Loucy (cell line): ENCODE measurements around the gene CXCL14.

Source experiments
- H2AFZ ChIP-seq: fragments of 200-600 bp; sonication (generic); 2 replicates; pipeline ENCODE4 v1.6.0; 2016; ENCODE audit warnings: antibody characterized with exemption, mild to moderate bottlenecking, low read length, moderate library complexity
- H3F3A ChIP-seq: fragments of 200-600 bp; 2 replicates; pipeline ENCODE4 v1.6.0; 2016; ENCODE audit warnings: antibody characterized with exemption, low read depth, mild to moderate bottlenecking
- H3K27me3 ChIP-seq: fragments of 200-600 bp; sonication (generic); 2 replicates; pipeline ENCODE4 v1.6.1; 2014; ENCODE audit warnings: low read length, mild to moderate bottlenecking; ENCODE audit not compliant: insufficient read depth, poor library complexity, severe bottlenecking
- H3K36me3 ChIP-seq: fragments of 200-600 bp; sonication (generic); 2 replicates; pipeline ENCODE4 v1.6.1; 2016; ENCODE audit warnings: low read length; ENCODE audit not compliant: insufficient read depth
- H3K4me1 ChIP-seq: fragments of 200-600 bp; sonication (generic); 2 replicates; pipeline ENCODE4 v1.5.1; 2014; ENCODE audit warnings: low read length, mild to moderate bottlenecking; ENCODE audit not compliant: insufficient read depth, poor library complexity, severe bottlenecking
- H3K4me2 ChIP-seq: fragments of 200-600 bp; sonication (generic); 2 replicates; pipeline ENCODE4 v1.6.0; 2014; ENCODE audit warnings: antibody characterized with exemption, low read length, low read depth, mild to moderate bottlenecking; ENCODE audit not compliant: poor library complexity, severe bottlenecking
- H3K4me3 ChIP-seq: fragments of 200-600 bp; sonication (generic); 2 replicates; pipeline ENCODE4 v1.5.1; 2014; ENCODE audit warnings: low read length, mild to moderate bottlenecking, mixed read lengths; ENCODE audit not compliant: poor library complexity, severe bottlenecking
- H3K79me2 ChIP-seq: fragments of 200-600 bp; sonication (generic); 2 replicates; pipeline ENCODE4 v1.6.1; 2014; ENCODE audit warnings: low read length; ENCODE audit not compliant: insufficient read depth
- H3K9ac ChIP-seq: fragments of 200-600 bp; sonication (generic); 2 replicates; pipeline ENCODE4 v1.6.0; 2014; ENCODE audit warnings: mild to moderate bottlenecking, low read depth, low read length, moderate library complexity; ENCODE audit not compliant: poor library complexity, severe bottlenecking
- H3K9me2 ChIP-seq: fragments of 200-600 bp; sonication (generic); replicated peaks from 2 replicates; pipeline ENCODE4 v1.6.1; 2016; ENCODE audit warnings: low read depth, low read length, mixed read lengths
- H3K9me3 ChIP-seq: fragments of 200-600 bp; sonication (generic); 2 replicates; pipeline ENCODE4 v1.6.1; 2014; ENCODE audit warnings: mild to moderate bottlenecking, antibody characterized with exemption, low read length, low read depth; ENCODE audit not compliant: insufficient read depth
- H4K20me1 ChIP-seq: fragments of 200-600 bp; sonication (generic); 2 replicates; pipeline ENCODE4 v1.6.0; 2014; ENCODE audit warnings: antibody characterized with exemption, low read length, mild to moderate bottlenecking; ENCODE audit not compliant: insufficient read depth, poor library complexity, severe bottlenecking
- EZH2phosphoT487 ChIP-seq: fragments of 200-600 bp; IDR thresholded peaks from 2 replicates; pipeline ENCODE4 v1.6.1; 2018; ENCODE audit warnings: antibody characterized with exemption, mild to moderate bottlenecking, moderate library complexity, borderline replicate concordance
- TF ChIP-seq, protein P1 (sequence below): fragments of 200-600 bp; sonication (generic); conservative IDR thresholded peaks from 2 replicates; pipeline ENCODE4 v1.5.1; 2014; ENCODE audit warnings: mild to moderate bottlenecking, antibody characterized with exemption, low read length

CXCL14 gene

DNA sequence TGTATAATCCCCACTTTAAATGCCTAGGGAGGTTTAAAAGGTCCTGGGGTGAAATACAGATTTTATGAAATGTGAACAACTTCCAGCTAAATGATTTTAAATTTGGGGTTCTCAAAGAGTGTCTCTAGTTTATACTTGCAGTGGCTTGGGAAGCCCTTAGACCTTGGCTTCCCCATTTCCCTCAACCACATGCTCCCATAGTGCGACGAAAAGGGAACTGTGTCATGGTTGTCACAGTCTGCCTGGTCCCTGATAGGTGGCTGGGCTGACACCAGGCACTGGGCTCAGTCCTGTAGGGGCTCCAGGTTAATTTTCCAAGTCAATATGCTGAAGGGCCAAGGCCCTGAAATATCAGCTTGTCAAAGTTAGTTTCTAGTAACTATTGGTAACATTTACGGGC is 10.4 kb upstream of the CXCL14 start:
- no peaks in the 10 kb centered on the region for H3K27me3 ChIP-seq
- H3K4me2 ChIP-seq: no peak overlapping the region
- H3K4me1 ChIP-seq: no peaks in the 10 kb centered on the region
- H3K9ac ChIP-seq: no peak overlapping the region
- no peaks in the 10 kb centered on the region for H3K9me3 ChIP-seq
- no peaks in the 10 kb centered on the region for H3K9me2 ChIP-seq
- no peak for TF ChIP-seq EZH2phosphoT487
- TF ChIP-seq, protein P1, sequence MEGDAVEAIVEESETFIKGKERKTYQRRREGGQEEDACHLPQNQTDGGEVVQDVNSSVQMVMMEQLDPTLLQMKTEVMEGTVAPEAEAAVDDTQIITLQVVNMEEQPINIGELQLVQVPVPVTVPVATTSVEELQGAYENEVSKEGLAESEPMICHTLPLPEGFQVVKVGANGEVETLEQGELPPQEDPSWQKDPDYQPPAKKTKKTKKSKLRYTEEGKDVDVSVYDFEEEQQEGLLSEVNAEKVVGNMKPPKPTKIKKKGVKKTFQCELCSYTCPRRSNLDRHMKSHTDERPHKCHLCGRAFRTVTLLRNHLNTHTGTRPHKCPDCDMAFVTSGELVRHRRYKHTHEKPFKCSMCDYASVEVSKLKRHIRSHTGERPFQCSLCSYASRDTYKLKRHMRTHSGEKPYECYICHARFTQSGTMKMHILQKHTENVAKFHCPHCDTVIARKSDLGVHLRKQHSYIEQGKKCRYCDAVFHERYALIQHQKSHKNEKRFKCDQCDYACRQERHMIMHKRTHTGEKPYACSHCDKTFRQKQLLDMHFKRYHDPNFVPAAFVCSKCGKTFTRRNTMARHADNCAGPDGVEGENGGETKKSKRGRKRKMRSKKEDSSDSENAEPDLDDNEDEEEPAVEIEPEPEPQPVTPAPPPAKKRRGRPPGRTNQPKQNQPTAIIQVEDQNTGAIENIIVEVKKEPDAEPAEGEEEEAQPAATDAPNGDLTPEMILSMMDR: no peak
- no peak overlapping the region for H3K4me3 ChIP-seq
- H2AFZ ChIP-seq: no peak overlapping the region
- H4K20me1 ChIP-seq: no peaks in the 10 kb centered on the region
- H3K79me2 ChIP-seq: no peaks in the 10 kb centered on the region
- H3K36me3 ChIP-seq: no peaks in the 10 kb centered on the region
- H3F3A ChIP-seq: no peaks in the 10 kb centered on the region

DNA sequence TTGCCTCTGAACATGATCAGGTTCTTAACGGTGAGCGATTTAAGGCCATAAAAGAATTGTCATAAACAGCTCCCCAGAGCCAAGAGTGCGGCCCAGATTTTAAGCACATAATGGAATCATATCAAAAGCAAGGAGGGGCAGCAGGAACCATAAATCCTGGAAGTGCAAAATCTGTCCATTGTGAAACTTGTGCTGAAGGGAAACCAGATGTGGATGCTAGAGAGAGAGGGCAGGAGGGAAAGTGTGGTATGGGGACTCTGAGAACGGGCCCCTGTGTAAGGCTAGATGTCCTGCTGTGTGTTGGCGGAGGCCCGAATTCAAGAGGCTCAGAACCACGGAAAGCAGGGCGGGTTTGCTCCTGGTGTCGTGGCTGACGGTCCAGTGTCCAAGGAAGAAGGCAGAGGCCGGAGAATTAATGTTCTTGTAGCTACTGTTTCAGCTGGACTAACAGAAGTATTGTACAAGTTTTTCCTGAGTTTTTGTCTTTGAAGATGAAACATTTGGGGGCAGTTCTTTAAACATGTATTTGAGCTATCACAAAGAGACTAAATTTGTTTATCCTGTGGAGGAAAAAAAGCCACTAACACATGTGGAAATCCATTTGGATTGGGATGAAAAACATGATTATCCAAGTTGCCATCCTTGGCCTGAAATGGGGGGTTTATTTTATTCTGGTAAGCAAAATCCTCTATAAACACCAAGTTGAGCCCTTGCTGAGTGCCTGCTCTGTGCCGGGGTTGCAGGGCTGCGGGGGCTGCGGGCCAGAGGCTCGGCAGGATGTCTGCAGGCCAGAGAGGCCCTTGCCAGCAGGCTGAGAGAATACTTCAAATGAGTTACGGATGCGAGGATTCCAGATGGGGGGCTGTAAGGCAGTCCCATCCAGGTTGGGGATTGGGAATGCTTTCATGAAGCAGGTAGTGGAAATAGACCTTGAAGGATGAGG is 9.2 kb upstream of the CXCL14 start:
- Histone ChIP-seq H3F3A (no peaks in the 10 kb centered on the region), H4K20me1 (no peaks in the 10 kb centered on the region), H2AFZ (no peak overlapping the region), H3K9me2 (no peaks in the 10 kb centered on the region), H3K9ac (no peak overlapping the region), H3K4me2 (no peak overlapping the region), H3K4me3 (no peak overlapping the region), H3K36me3 (no peaks in the 10 kb centered on the region), H3K9me3 (no peaks in the 10 kb centered on the region), H3K27me3 (no peaks in the 10 kb centered on the region), H3K4me1 (no peaks in the 10 kb centered on the region), H3K79me2 (no peaks in the 10 kb centered on the region)
- TF ChIP-seq, protein P1: no peak
- TF ChIP-seq EZH2phosphoT487: no peak

DNA sequence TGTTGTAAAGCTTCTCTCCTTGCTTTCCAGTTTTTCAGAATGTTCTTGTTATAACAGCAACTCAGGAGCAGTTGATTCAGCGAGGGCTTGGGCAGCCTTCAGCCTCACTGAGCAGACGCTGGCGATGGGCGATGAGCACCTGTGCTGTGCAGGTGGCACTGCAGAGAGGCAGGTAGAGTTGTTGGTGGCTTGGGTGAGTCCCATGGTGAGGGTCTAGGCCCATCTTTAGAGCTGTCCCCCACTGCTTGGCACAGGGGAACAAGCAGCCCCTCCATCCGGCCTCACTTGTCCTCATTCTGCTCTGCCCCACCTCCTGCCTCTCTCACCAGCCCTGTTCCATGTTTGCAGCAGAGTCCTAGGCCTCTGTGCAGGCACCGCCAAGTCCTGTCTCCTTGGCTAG is 6.1 kb upstream of the CXCL14 start:
- no peak for TF ChIP-seq EZH2phosphoT487
- TF ChIP-seq, protein P1: no peak
- no peaks in the 10 kb centered on the region for H3F3A ChIP-seq
- no peaks in the 10 kb centered on the region for H4K20me1 ChIP-seq
- no peaks in the 10 kb centered on the region for H3K79me2 ChIP-seq
- H3K4me1 ChIP-seq: no peaks in the 10 kb centered on the region
- H2AFZ ChIP-seq: no peak overlapping the region
- no peaks in the 10 kb centered on the region for H3K27me3 ChIP-seq
- no peak overlapping the region for H3K4me2 ChIP-seq
- H3K9ac ChIP-seq: no peak overlapping the region
- no peaks in the 10 kb centered on the region for H3K36me3 ChIP-seq
- no peaks in the 10 kb centered on the region for H3K9me2 ChIP-seq
- no peaks in the 10 kb centered on the region for H3K9me3 ChIP-seq
- H3K4me3 ChIP-seq: no peak overlapping the region
